ENCODE data around the gene PUS10.
"Not testable (repeated sequence)": the region's sequence is repeated elsewhere in the genome, so short reads cannot be mapped to it uniquely, and the experiment has no call there.

PUS10 gene

DNA sequence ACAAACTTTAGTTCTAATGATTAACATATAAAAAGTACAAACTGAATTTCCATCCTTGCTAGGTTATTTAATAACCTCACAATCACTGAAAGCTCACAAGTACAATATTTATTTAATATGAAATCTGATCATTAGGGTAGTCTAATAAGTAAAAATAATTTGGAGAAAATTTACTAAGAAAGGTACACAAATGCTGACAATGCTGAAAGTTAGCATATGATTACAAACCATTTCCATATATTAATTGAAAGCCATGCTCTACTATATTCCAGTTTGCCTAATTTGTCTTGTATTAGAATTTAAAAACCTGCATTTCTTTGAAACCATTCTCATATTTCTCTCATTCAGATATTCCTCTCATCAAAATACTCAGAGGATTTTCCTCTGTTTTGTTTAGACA lies 8.7 kb downstream of the PUS10 start:
- no peak for DNase-seq

DNA sequence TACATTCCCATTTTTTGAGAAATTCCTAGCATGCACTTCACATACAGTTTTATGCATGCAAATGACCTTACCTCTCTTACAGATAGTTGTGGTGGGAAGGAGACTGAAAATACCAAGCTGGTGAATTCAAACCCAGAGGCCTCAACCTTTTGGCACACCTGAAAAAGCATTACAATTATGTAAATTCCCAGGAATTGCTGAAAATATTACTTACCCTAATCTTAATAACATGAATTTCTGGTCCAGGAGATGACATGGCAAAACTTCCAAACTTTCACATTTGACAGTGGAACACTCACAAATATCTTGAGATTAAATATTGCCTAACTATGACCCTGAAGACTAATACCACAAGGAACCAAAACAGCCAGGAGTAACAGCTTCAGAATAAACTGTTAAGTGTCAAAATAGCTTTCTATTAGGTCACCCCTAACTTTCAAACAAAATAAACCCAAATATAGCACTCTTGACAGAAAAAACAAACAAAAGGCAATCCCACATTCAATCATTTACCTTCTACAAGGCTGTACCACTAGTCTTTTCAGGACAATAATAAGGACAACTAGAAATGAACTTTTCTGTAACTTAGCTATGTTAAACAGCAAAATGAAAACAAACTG lies 11.5 kb downstream of the PUS10 start:
- DNase-seq, result no peak

DNA sequence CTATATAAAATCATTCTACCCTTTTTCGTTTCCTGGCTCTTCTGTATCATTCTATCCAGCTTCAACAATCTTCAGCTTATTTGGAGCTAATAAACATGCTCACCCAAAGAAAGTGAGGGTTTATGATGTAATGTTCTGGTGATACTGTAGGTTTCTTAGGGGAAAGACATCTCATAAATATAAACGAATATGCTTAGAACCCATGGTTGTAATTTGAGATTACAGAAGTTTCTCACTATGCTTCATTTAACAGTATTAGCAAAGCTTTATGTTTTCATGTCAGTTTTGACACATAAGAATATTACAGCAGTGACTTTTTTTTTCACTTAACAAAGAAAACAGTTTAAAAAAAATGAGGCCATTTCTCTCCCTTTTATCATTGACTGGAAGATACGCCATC lies 12.3 kb downstream of the PUS10 start:
- DNase-seq, result no peak

DNA sequence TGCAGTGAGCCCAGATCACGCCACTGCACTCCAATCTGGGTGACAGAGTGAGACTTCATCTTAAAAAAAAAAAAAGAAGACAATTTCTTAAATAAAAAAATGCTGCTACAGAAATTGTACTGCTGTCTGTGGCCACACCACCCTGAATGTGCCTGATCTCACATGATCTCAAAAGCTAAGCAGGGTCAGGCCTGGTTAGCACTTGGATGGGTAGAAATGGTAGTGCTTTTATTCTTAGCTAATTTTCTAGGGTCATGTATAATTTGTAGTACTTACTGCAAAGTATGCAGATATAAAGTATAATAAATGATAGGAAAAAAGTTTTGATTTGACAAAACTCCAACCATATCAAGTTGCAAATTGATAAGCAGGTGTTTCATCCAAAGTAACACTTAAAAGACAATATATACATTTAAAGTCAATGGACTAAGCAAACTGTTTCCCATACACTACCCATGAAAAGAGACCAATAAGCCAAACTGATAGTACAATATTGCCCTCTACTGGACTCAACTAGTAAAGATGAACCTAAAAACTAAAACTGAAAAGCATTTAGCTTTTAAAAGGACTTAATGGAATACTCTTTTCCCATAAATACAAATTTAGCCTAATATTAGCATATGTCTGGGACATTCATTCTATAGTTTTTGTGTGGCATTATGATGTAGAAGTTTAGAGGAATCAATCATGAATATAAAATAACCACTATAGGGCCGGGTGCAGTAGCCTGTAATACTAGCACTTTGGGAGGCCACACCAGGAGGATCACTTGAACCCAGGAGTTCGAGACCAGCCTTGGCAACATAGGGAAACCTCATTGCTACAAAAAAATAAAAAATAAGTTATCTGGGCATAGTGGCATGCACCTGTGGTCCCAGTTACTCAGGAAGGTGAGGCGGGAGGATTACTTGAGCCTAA lies 19.2 kb downstream of the PUS10 start:
- no peak for DNase-seq

DNA sequence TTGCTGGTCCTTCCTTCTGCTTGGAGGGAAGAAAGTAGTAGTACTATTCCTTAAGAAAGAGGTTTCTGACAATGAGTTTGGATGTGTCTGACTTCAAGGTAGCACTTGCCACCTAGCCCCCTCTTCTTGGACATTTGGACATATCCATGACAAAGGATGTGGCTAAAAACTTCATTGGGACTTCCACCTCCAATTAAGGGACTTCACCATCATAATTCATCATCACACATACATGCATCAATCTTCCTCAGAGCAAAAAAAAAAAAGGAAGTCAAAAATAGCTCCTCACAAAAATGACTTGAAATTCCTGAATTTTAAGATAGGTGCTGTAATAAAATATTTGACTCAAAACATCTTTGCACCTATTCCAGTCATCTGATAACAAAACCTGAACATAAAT lies 23.9 kb downstream of the PUS10 start:
- DNase-seq, result no peak

DNA sequence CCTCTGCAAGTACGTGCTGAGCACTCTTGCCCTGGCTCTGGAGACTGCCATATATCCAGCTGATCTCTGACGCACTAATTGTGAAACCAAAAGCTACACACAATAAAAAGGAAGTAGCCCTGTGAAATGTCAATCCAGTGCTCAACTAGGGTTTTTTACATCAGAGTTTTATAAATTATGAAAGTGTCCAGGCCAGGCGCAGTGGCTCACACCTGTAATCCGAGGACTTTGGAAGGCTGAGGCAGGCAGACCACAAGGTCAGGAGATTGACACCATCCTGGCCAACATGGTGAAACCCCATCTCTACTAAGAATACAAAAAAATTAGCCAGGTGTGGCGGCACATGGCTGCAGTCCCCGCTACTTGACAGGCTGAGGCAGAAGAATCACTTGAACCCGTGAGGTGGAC lies 25.1 kb downstream of the PUS10 start:
- DNase-seq, result no peak

DNA sequence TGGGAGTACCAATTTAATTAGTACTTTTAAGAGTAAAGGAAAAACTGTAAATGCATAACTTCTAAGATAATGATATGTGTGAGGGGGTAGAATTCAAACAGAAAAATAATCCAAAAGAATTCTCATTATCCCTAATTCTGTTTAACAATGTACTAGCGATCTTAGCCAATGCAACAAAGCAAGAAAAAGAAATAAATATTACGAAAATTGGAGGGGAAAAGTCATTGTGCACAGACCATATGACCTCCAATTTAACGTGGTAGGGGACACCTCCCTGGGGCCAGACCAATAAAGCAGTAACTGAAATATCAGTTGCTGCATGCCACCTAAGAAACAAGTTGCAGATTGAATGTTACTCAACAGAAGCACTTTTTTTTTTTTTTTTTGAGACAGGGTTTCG lies 26.4 kb downstream of the PUS10 start:
- no peak for DNase-seq

DNA sequence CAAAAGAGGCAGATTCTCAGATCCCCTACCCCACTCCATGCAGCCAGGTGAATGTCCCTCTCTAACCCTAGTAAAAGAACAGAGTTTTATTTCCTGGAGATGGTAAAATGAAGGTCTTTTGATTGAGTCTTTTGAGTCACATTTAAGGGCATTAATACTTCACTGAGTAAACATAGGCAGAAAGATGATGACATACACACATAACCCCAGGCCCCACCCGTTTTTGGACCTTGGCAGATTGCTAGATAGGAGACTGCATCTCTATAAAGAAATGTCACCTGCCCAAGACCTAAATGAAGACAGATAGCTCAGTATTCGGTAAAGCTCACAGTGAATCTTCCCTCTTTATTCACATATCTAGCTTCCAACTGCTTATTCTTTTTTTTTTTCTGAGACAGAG lies 28.8 kb downstream of the PUS10 start:
- DNase-seq, result no peak

DNA sequence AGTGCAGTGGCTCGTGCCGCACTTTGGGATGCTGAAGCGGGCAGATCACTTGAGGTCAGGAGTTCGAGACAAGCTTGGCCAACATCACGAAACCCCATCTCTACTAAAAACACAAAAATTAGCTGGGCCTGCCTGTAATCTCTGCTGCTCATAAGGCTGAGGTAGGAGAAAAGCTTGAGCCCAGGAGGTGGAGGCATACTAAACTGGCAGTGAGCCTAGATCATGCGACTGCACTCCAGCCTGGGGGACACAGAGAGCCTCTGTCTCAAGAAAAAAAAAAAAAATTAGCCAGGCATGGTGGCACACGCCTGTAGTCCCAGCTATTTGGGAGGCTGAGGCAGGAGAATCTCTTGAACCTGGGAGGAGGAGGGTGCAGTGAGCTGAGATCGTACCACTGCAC lies 30.4 kb downstream of the PUS10 start:
- not testable (repeated sequence) for DNase-seq

DNA sequence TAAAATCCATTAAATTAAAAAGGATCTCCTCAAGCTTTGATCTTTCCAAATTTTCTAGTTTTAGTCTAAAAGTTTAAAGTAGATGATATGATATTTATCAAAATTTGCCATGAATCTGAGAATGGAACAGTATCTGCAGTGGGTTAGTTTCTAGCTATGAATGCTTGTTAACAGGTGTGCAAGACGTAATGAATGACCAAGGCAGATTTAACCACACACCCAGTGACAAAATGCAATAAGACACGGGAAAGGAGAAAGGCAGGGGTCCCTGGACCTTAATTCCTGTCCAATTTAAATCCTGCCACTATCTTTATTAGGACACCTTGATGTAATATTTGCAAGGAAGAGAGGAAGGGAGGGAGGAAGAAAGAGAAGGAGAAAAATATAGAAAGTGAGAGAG lies 31.0 kb downstream of the PUS10 start:
- no peak for DNase-seq

DNA sequence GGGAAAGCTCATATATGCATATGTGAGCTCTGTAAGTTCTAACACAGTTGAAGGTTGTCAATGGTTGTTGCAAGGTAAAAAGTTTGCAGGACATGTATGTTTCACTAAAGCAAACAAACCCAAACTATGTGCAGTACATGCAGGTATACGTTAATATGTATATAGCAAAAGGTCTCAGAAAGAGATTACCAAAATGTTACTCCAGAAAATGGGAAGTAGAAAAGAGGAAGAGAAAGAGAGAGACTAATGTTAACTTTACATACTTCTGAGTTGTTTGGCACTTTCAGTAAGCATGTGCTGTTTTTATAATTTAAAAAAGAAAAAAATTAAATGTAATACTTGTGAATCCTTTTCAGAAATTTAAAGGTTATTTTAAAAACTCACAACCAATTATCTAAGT lies 33.3 kb downstream of the PUS10 start:
- no peak for DNase-seq

DNA sequence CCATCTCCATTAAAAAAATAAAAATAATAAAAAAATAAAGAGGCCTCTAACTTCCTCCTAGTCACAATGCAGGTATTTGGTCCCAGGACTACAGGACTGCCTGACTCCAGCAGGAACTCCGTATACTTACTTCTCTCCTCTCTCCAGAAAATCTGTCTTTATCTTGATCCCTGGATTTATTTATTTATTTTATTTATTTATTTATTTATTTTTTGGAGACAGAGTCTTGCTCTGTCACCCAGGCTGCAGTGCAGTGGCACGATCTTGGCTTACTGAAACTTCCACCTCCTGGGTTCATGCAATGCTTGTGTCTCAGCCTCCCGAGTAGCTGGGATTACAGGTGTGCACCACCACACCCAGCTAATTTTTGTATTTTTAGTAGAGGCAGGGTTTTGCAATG lies 36.0 kb downstream of the PUS10 start:
- DNase-seq, result not testable (repeated sequence)

DNA sequence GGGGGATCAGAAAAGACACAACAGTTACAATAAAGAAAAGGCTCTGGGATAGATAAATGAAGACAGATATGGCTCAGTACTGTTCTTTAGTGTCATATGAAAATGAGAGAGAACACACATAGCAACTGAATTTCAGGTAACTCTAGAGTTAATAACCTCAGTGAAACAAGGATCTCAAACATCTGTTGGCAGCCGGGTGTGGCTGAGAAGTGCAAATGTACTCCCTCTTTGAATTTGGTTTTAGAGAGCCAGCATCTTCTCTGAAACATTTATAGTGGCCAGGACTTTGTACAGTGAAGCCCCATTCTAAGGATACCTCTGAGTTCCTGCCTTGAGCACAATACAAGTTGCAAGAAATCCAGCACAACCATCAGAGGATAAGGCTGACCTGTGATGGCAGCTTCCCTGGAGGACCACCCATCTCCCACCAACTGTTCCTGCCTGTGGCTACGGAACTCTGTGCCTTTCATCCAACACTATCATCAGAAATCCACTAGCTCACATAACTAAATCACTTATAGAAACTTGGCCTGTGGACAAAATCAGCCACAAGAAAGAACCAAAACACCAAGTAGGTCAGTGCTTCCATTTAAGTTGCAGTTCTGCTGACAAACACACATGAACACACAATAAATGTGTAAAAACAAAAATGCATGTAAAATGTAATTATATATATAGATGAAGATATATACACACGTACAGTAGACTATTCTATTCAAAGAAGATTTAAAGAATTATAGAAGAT lies 37.8 kb downstream of the PUS10 start:
- no peak for DNase-seq

DNA sequence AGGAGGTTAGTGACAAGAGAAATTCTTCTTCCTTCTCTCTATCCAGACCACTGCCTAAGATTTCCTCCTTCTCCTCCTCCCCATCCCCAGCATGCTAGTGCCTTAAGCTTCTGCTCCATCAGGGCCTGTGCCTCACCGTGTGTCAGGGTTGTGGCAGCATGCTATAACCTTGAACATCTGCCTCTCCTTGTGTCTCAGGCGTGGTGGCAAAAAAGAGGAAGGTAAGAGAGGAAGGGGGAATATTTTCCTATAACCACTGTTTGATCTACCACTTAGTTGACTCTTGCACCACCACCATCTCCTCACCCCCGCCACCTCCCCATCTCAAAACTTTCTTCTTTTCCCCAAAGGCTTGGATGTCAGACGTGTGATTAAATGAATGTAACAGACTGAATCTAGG lies 38.8 kb downstream of the PUS10 start:
- no peak for DNase-seq

DNA sequence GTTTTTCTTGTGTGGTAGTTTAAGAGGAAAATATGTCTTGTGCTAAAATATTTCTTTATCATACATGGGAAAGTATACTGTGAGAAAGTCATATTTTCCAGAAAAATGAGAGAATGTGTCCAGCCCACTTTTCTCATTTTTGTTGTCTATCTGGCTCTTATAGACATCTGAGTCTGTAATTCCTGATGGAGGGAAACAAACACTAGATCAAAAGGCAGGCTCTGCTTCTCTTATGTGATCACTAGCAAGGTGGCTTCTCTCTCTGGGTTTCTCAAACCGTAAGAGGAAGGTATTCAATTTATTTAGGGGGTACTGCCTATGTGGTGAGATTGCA lies 40.5 kb downstream of the PUS10 start:
- DNase-seq, result no peak

DNA sequence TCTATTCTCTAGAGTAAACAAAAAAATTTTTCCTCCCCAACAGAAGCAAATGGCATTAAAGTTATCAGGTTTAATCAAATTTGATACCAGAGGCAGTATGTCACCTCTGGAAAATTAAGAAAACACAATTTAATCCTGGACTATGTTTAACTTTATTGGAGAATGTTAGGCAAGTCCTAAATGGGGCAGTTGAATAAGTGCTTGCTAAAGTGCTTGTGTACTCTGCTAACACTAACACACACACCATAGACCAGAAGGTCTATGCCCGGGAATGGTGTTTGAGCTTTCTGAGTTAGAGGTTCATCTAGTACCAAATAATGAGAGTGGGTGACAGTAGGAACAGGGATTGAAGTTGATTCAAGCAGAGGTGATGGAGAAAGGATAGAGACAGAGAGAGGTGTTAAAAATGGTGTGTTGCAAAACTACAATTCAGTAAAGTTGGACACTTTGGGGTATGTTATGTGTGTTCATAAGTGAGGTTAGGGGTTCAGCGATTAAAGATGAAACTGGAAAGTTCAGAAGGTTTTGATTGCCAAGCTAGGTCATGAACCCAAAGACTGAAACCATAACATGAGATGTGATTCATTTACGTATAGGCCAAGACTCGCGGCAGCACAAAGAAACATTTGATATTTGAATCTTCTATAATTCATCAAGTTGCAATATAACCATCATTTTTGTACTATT lies 41.0 kb downstream of the PUS10 start:
- DNase-seq, result no peak

DNA sequence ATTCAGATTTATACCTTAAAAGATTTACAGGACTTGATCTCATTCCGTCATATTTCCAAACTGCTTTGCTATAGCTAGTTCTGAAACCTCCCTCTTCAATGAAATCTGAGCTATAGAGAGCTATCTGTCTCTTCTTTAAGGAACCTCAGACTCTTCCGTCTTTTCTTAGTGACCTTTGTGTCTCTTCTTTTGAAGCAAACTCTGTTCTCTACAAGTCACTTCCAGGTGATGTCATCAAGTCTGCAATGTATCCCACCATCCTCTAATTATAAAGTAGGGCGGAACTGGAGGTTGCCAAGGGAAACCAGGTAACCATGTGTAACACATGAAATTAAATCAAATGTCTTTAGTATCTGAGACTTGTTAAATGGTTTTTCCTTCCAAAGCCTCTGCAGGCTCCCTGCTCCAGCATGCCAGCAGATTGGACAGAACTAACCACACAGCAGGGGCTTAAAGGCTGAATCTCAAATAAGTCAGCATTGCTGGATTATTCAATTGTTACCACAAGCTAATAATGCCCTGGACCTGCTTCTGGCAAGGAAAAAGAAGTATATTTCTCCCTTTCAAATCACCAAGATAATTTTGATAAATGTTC lies 41.7 kb downstream of the PUS10 start:
- no peak for DNase-seq

DNA sequence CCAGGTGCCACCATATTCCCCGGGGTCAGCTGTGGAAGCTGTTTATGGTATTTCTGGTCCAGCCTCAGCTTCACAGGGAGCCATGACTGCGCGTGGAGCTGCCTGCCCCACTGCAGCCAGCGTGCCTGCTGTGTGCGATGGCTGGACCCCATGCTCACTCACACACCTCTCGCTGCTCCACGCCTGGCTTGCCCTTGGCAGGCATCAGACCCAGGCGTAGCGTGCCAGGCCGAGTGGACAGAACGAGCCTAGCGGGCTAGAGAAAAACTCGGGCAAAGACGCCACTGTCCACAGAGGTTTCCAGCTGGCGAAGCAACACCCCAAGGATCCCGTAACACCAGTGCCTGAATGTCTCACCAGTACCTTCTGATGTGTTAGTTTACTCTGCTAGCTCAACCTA lies 43.4 kb downstream of the PUS10 start:
- no peak for DNase-seq

DNA sequence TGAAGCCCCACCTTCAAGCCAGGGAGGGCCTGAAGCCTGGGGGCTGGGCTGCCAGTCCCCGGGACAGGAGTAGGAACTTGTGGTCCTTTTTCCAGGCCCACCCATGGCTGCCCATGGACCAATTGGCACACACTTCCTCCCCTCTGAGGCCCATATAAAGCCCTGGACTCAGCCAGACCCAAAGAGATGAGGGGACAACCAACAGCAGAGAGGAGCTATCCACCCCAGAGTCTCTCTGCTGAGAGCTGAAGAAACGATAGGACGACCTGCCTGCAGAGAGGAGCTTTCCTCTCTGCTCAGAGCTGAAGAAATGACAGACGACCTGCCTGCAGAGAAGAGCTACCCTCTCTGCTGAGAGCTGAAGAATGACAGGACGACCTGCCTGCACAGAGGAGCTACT lies 44.4 kb downstream of the PUS10 start:
- no peak for DNase-seq

DNA sequence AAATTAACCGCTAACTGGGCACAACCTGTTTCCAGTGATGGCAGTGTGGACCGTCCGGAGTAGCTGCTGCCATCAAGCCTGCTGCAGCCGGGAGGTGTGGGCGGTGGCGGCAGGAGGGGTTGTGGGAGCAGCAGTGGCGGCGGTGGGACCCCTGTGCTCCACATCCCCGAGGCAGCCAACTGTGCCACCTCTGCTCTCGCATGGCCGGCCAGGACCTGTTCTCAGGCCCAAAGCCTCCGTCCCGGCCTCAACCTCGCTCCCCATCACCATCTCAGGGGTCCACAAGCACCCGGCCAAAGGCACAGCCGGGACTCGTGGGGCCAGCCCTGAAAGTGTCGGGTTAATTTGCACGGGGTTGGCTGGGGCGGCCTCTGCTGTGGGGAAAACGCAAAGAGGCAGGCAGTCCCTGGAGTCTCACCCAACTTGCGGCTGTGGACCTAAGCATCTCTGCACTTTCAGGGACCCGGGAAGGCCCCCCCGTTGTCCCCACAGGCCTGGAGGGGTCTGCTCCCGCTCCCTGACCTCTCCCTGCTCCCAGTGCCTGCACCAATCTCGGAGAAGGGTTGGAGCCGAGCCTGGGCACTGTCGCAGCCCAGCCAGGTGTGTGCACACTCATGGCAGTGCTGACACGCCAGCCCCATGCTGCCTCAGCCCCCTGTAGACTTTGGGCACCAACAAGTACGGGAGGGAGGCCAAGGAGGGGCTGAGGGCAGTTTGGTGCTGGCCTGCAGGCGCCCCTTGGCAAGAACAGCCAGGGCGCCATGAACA lies 45.0 kb downstream of the PUS10 start:
- DNase-seq, result no peak

DNA sequence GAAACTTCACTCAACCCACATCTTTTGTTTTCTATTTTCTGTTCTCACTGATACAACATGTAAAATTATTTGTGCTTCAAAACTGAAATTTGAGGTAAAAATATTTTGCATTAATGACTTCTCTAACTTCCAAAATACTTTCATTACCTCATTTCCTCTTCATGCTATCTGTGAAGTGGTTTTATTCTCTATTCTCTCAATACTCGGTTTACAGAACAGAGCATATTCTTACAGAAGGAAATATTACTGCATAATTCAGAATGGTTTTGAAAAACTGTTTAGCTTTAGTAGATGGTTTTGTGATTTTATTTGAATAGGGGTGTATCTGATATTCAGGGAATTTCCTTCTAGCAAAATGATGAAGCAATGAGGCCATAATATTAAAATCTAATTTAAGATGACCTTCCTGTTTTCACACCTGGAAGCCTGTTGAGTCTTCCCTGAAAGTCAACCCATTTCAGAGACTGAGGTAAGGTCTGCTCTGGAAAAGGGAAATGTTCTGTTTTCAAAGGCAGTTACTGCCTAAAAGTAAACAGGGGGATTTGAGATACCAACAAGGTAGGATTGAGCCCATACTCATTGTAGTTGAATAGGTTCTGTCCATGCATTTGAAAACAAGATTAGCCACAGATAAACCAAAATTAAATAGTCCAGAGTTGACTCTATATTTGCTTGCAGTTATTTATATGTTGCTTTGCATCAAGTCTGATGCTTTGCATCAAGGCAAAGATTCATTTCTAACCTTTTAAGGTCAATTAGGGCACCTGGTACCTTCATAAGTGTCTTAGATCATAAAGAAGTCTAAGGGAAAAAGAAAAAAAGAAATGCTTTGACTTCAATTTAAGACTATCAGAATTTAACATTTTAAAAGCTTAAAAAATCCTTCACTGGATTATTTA lies 51.3 kb downstream of the PUS10 start:
- no peak for DNase-seq
